PC-9 (cell line): Measurements from ENCODE around the gene FAM13C. TPM values are rescaled to one million over a fixed set of nuclear protein-coding genes. Genes with fewer than 3 reads are reported as not detected.

ENCODE experiments used
- BruUV-seq: library from RNA; stranded (reverse); fragments of 400-500 nt; replicated peaks from 2 replicates; lab custom pipeline; 2021; lab: Mats Ljungman, UMichigan
- CTCF ChIA-PET: fragments of 300-600 bp; sonication (Branson Sonifier 250); formaldehyde crosslinking; loops from one replicate; lab custom pipeline; 2022; ENCODE audit warnings: antibody characterized with exemption; lab: Charles Lee
- POLR2A ChIA-PET: fragments of 300-600 bp; sonication (Branson Sonifier 250); formaldehyde crosslinking; loops from one replicate; lab custom pipeline; 2022; ENCODE audit warnings: antibody characterized with exemption; ENCODE audit not compliant: unreplicated experiment; lab: Charles Lee
- DNase-seq, 2 experiments: peaks; one replicate each; pipeline versions ENCODE4 v3.0.0 to v3.0.0-alpha.2; 2015 to 2022; ENCODE audit warnings: mixed read lengths in 1 of 2
- H2AFZ ChIP-seq: fragments of 200-600 bp; sonication (generic); 2 replicates; pipeline ENCODE4 v1.8.1; 2017; ENCODE audit warnings: antibody characterized with exemption
- H3F3A ChIP-seq: fragments of 200-600 bp; sonication (generic); 2 replicates; pipeline ENCODE4 v1.8.1; 2017; ENCODE audit warnings: antibody characterized with exemption, mild to moderate bottlenecking, low read depth; ENCODE audit not compliant: insufficient read depth
- H3K27ac ChIP-seq: fragments of 200-600 bp; sonication (generic); 2 replicates; pipeline ENCODE4 v1.6.1; 2016; ENCODE audit warnings: mixed run types
- H3K27me3 ChIP-seq: fragments of 200-600 bp; sonication (generic); 2 replicates; pipeline ENCODE4 v1.6.1; 2016; ENCODE audit warnings: low read depth, mixed run types; ENCODE audit not compliant: insufficient read depth
- H3K36me3 ChIP-seq: fragments of 200-600 bp; sonication (generic); 2 replicates; pipeline ENCODE4 v1.6.1; 2016; ENCODE audit warnings: low read depth, mixed run types
- H3K4me1 ChIP-seq: fragments of 200-600 bp; sonication (generic); replicated peaks from 2 replicates; pipeline ENCODE4 v1.6.1; 2016; ENCODE audit warnings: mixed run types; ENCODE audit not compliant: insufficient read depth
- H3K4me2 ChIP-seq: fragments of 200-600 bp; sonication (generic); 2 replicates; pipeline ENCODE4 v1.6.1; 2017; ENCODE audit warnings: mixed run types
- H3K4me3 ChIP-seq: fragments of 200-600 bp; sonication (generic); 2 replicates; pipeline ENCODE4 v1.6.1; 2016; ENCODE audit warnings: mixed run types
- H3K79me2 ChIP-seq: fragments of 200-600 bp; sonication (generic); 2 replicates; pipeline ENCODE4 v1.6.1; 2017; ENCODE audit warnings: low read depth, mixed run types
- H3K9me2 ChIP-seq: fragments of 200-600 bp; sonication (generic); 2 replicates; pipeline ENCODE4 v1.8.1; 2017; ENCODE audit warnings: mild to moderate bottlenecking; ENCODE audit not compliant: insufficient read depth
- H3K9me3 ChIP-seq: fragments of 200-600 bp; sonication (generic); 2 replicates; pipeline ENCODE4 v1.8.1; 2016; ENCODE audit warnings: low read depth; ENCODE audit not compliant: insufficient read depth
- H4K20me1 ChIP-seq: fragments of 200-600 bp; sonication (generic); 2 replicates; pipeline ENCODE4 v1.8.1; 2017; ENCODE audit not compliant: insufficient read depth
- EZH2 ChIP-seq: fragments of 200-600 bp; sonication (generic); IDR thresholded peaks from 2 replicates; pipeline ENCODE4 v1.8.0; 2017; ENCODE audit warnings: antibody characterized with exemption, low read depth
- intact Hi-C: fragments of 100-400 bp; cut with micrococcal nuclease; formaldehyde crosslinking; loops from one replicate; pipeline ENCODE4 v1.10.0; 2022; ENCODE audit not compliant: unreplicated experiment
- total RNA-seq: library from RNA; stranded (reverse); gene quantifications from 2 replicates; pipeline ENCODE4 v1.2.3, GENCODE V29; 2021
- TF ChIP-seq, protein P1 (sequence below): fragments of 200-600 bp; sonication (generic); conservative IDR thresholded peaks from 2 replicates; pipeline ENCODE4 v1.6.1; 2017; ENCODE audit warnings: mixed run types, antibody characterized with exemption, mild to moderate bottlenecking, moderate library complexity

The FAM13C gene
- total RNA-seq, 1 experiment from 2014 or later: not detected

DNA sequence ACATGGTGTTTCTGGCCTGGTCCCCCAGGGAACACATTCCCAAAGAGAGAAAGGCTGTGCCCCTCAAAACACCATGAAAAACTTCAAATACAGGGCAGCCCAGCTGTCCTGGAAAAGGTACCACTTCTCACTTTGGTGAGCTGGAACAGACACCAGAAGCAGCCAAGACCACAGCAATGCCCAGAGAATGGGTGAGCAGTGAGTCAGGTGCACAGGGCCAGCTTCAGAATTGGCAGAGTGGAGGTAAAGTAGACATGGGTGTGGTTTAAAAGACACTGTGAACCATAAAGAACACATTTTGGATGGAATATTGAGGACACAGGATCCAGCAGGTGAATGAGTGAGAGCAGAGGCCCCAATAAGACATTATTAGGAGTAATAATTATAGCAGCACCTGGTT is 51.3 kb downstream of the FAM13C start:
- no peak for TF ChIP-seq EZH2
- TF ChIP-seq, protein P1, sequence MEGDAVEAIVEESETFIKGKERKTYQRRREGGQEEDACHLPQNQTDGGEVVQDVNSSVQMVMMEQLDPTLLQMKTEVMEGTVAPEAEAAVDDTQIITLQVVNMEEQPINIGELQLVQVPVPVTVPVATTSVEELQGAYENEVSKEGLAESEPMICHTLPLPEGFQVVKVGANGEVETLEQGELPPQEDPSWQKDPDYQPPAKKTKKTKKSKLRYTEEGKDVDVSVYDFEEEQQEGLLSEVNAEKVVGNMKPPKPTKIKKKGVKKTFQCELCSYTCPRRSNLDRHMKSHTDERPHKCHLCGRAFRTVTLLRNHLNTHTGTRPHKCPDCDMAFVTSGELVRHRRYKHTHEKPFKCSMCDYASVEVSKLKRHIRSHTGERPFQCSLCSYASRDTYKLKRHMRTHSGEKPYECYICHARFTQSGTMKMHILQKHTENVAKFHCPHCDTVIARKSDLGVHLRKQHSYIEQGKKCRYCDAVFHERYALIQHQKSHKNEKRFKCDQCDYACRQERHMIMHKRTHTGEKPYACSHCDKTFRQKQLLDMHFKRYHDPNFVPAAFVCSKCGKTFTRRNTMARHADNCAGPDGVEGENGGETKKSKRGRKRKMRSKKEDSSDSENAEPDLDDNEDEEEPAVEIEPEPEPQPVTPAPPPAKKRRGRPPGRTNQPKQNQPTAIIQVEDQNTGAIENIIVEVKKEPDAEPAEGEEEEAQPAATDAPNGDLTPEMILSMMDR: no peak
- Histone ChIP-seq H3K4me3 (no peak overlapping the region), H3K79me2 (no peaks in the 10 kb centered on the region), H3K27me3 (no peaks in the 10 kb centered on the region), H3K4me1 (no peaks in the 10 kb centered on the region), H3K9me2 (no peaks in the 10 kb centered on the region), H3K4me2 (no peak overlapping the region), H3K27ac (no peak overlapping the region), H3F3A (no peaks in the 10 kb centered on the region), H3K36me3 (no peaks in the 10 kb centered on the region), H3K9me3 (no peaks in the 10 kb centered on the region), H2AFZ (no peak overlapping the region), H4K20me1 (no peaks in the 10 kb centered on the region)
- BruUV-seq: no TSS peak
- no peak for DNase-seq
- intact Hi-C loops: no loop called here
- ChIA-PET POLR2A (no interaction called here), CTCF (no interaction called here)

DNA sequence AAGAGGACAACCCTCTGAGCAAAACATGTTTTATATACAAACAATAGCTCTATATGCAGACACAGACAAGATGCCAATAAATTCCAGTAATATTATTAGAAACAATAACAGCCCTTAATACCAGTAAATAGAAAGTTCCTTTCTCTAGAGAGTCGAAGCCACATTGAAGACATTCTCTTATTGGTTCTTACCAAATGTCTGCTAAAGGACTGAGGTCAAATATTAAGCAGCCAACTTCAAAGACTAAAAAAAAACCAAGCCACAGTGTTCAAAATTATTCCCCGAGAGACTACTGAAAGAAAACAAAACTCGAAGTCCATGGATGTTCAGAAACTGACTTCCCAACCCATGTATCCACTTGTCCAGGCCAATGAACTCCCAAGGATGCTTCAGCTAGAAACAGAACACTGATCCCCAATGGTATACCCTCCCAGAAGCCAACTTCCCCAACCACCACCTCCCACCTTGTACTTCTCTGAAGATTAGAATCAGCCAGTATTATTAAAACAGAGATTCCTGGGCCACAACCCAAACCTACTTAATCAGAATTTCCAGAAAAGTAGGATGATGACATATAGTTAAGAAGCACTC is 51.9 kb downstream of the FAM13C start:
- Histone ChIP-seq H3K79me2 (no peaks in the 10 kb centered on the region), H3K4me3 (no peak overlapping the region), H4K20me1 (no peaks in the 10 kb centered on the region), H3K4me1 (no peaks in the 10 kb centered on the region), H3K9me2 (no peaks in the 10 kb centered on the region), H3K27me3 (no peaks in the 10 kb centered on the region), H2AFZ (no peak overlapping the region), H3K36me3 (no peaks in the 10 kb centered on the region), H3K4me2 (no peak overlapping the region), H3K27ac (no peak overlapping the region), H3F3A (no peaks in the 10 kb centered on the region), H3K9me3 (no peaks in the 10 kb centered on the region)
- no TSS peak for BruUV-seq
- intact Hi-C loops: no loop called here
- CTCF ChIA-PET: no interaction called here
- no peak for DNase-seq
- TF ChIP-seq, protein P1: no peak
- no peak for TF ChIP-seq EZH2
- POLR2A ChIA-PET: no interaction called here

DNA sequence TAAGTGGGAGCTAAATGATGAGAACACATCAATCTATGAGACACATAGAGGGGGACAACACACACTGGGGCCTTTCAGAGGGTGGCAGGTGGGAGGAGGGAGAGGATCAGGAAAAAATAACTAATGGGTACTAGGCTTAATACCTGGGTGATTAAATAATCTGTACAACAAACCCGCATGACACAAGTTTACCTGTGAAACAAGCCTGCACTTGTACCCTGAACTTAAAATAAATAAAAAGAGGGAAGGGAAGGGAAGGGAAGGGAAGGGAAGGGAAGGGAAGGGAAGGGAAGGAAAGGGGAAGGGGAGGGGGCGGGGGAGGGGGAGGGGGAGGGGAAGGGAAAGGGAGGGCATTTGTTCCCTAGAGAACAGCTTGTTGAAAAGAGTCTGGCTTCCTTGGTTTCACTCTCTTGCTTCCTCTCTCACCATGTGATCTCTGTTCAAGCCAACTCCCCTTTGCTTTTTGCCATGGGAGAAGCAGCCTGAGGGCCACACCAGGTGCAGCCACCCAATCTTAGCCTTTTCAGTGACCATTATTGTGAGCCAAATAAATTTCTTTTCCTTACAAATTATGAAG is 57.7 kb downstream of the FAM13C start:
- Histone ChIP-seq H3K36me3 (no peaks in the 10 kb centered on the region), H3K4me3 (no peak overlapping the region), H4K20me1 (no peaks in the 10 kb centered on the region), H2AFZ (no peak overlapping the region), H3K79me2 (no peaks in the 10 kb centered on the region), H3F3A (no peaks in the 10 kb centered on the region), H3K27me3 (no peaks in the 10 kb centered on the region), H3K27ac (no peak overlapping the region), H3K4me2 (no peak overlapping the region), H3K4me1 (no peaks in the 10 kb centered on the region), H3K9me3 (no peaks in the 10 kb centered on the region), H3K9me2 (no peaks in the 10 kb centered on the region)
- TF ChIP-seq, protein P1: no peak
- TF ChIP-seq EZH2: no peak
- BruUV-seq: no TSS peak
- DNase-seq: no peak
- ChIA-PET POLR2A (no interaction called here), CTCF (no interaction called here)
- intact Hi-C loops: no loop called here
